Endothelial cell of umbilical vein (primary cell): Measurements from ENCODE around the gene MAGI1. TPM values are rescaled to one million over a fixed set of nuclear protein-coding genes. Genes with fewer than 3 reads are reported as not detected.

Experiments
- BruUV-seq: library from RNA; stranded (reverse); fragments of 400-500 nt; replicated peaks from 2 replicates; lab custom pipeline; 2021; lab: Mats Ljungman, UMichigan
- CTCF ChIA-PET: fragments of 300-600, 350-600 bp; sonication (Branson Sonifier 250); formaldehyde crosslinking; loops from one replicate; lab custom pipeline; 2021; ENCODE audit warnings: antibody characterized with exemption, inconsistent platforms; lab: Charles Lee
- POLR2A ChIA-PET: fragments of 300-600, 350-600 bp; sonication (Branson Sonifier 250); formaldehyde crosslinking; loops from one replicate; lab custom pipeline; 2021; ENCODE audit warnings: antibody characterized with exemption, inconsistent platforms; lab: Charles Lee
- DNase-seq: peaks from one replicate; pipeline ENCODE4 v3.0.0-alpha.2; 2011; ENCODE audit warnings: low read depth, low spot score
- FAIRE-seq: peaks from 2 replicates; lab custom pipeline; 2011; peaks lifted over from hg19 to GRCh38; lab: Jason Lieb, UNC
- H2AFZ ChIP-seq: 2 replicates; pipeline ENCODE4 v1.6.0; 2012; ENCODE audit warnings: low read depth, low read length, control low read depth, inconsistent platforms
- H3K27ac ChIP-seq: 2 replicates; pipeline ENCODE4 v1.5.1; 2011; ENCODE audit warnings: low read depth, mild to moderate bottlenecking, control low read depth, low read length, moderate library complexity; ENCODE audit not compliant: insufficient read depth
- H3K27me3 ChIP-seq, 2 experiments: 2 replicates each; pipeline versions ENCODE4 v1.6.0 to v1.6.1; 2011; ENCODE audit warnings: low read length in 2 of 2, mixed read lengths in 1 of 2; ENCODE audit not compliant: control insufficient read depth in 2 of 2, insufficient read depth in 2 of 2
- H3K36me3 ChIP-seq, 2 experiments: 2 replicates in 1 of 2; 3 replicates in 1 of 2; pipeline ENCODE4 v1.5.1; 2011; ENCODE audit warnings: low read length in 2 of 2, mild to moderate bottlenecking in 1 of 2, moderate library complexity in 1 of 2; ENCODE audit not compliant: control insufficient read depth in 2 of 2, insufficient read depth in 2 of 2; ENCODE audit errors: extremely low read depth in 1 of 2
- H3K4me1 ChIP-seq: 3 replicates; pipeline ENCODE4 v1.5.1; 2011; ENCODE audit warnings: mild to moderate bottlenecking, low read length; ENCODE audit not compliant: control insufficient read depth, insufficient read depth; ENCODE audit errors: extremely low read depth
- H3K4me2 ChIP-seq: 2 replicates; pipeline ENCODE4 v1.6.1; 2011; ENCODE audit warnings: low read length, control low read depth, mixed read lengths; ENCODE audit not compliant: insufficient read depth
- H3K4me3 ChIP-seq, 3 experiments: fragments of 200-600 bp in 1 of 3; sonication (generic), shearing (Covaris generic) in 1 of 3; replicated peaks in 1 of 3; 2 replicates each; pipeline ENCODE4 v1.5.1; 2011 to 2016; ENCODE audit warnings: control low read depth in 3 of 3, low read length in 3 of 3, mild to moderate bottlenecking in 2 of 3, inconsistent platforms in 1 of 3, low read depth in 1 of 3, moderate library complexity in 1 of 3; ENCODE audit not compliant: insufficient read depth in 1 of 3
- H3K79me2 ChIP-seq: 2 replicates; pipeline ENCODE4 v1.6.0; 2012; ENCODE audit warnings: low read length, inconsistent platforms; ENCODE audit not compliant: control insufficient read depth, insufficient read depth
- H3K9ac ChIP-seq: replicated peaks from 2 replicates; pipeline ENCODE3; 2011; ENCODE audit warnings: low read length, control low read depth; ENCODE audit not compliant: insufficient read depth; ENCODE audit errors: extremely low read depth
- H3K9me1 ChIP-seq: replicated peaks from 3 replicates; pipeline ENCODE4 v1.6.0; 2011; ENCODE audit warnings: mild to moderate bottlenecking, low read length; ENCODE audit not compliant: control insufficient read depth, insufficient read depth; ENCODE audit errors: extremely low read depth
- H3K9me3 ChIP-seq: replicated peaks from 2 replicates; pipeline ENCODE4 v1.5.1; 2012; ENCODE audit warnings: low read length, inconsistent platforms; ENCODE audit not compliant: control insufficient read depth, insufficient read depth
- H4K20me1 ChIP-seq: replicated peaks from 2 replicates; pipeline ENCODE3; 2011; ENCODE audit warnings: mild to moderate bottlenecking, low read length; ENCODE audit not compliant: control insufficient read depth, insufficient read depth; ENCODE audit errors: extremely low read depth
- EZH2 ChIP-seq: IDR thresholded peaks from 2 replicates; pipeline ENCODE4 v1.6.1; 2012; ENCODE audit warnings: borderline replicate concordance, low read depth, mild to moderate bottlenecking, moderate library complexity, low read length, inconsistent platforms; ENCODE audit not compliant: severe bottlenecking
- FOS ChIP-seq: IDR thresholded peaks from 2 replicates; pipeline ENCODE4 v1.6.1; 2011; ENCODE audit warnings: mild to moderate bottlenecking, low read length, moderate library complexity, borderline replicate concordance; ENCODE audit not compliant: insufficient read depth
- GATA2 ChIP-seq: IDR thresholded peaks from 2 replicates; pipeline ENCODE4 v1.7.0; 2011; ENCODE audit warnings: low read depth, mild to moderate bottlenecking, moderate library complexity, mixed read lengths, low read length; ENCODE audit not compliant: insufficient read length, insufficient read depth
- JUN ChIP-seq: IDR thresholded peaks from 2 replicates; pipeline ENCODE4 v1.6.1; 2011; ENCODE audit warnings: borderline replicate concordance, low read depth; ENCODE audit not compliant: insufficient read length, insufficient read depth
- MYC ChIP-seq: IDR thresholded peaks from one replicate; pipeline ENCODE4 v1.6.1; 2011; ENCODE audit warnings: mild to moderate bottlenecking, low read depth, low read length
- POLR2A ChIP-seq: IDR thresholded peaks from 2 replicates; pipeline ENCODE4 v1.6.1; 2012; ENCODE audit warnings: low read depth, mild to moderate bottlenecking, control low read depth, low read length
- POLR2AphosphoS5 ChIP-seq: IDR thresholded peaks from 2 replicates; pipeline ENCODE4 v1.6.1; 2012; ENCODE audit warnings: low read depth, mild to moderate bottlenecking, control low read depth, low read length, moderate library complexity; ENCODE audit not compliant: insufficient read depth
- dilution Hi-C: fragments of 300-500 bp; cut with MboI; formaldehyde crosslinking; loops from one replicate; pipeline ENCODE4 v1.15.0; 2019; ENCODE audit warnings: low sequenced_read_pairs; ENCODE audit not compliant: extremely low pct_ligation_motif_present
- intact Hi-C: fragments of 100-400 bp; cut with micrococcal nuclease; formaldehyde crosslinking; loops from one replicate; pipeline ENCODE4 v1.10.0; 2022
- polyA plus RNA-seq, 4 experiments: library from polyadenylated mRNA; depleted of rRNA in 3 of 4; stranded (reverse) in 3 of 4; unstranded in 1 of 4; fragments of >200 nt; gene quantifications; 2 replicates each; pipeline versions ENCODE4 v1.2.1 to v1.2.3, GENCODE V29; 2011 to 2012; ENCODE audit warnings: missing spikeins in 1 of 4
- total RNA-seq: library from RNA; stranded (reverse); gene quantifications from 2 replicates; pipeline ENCODE4 v1.2.3, GENCODE V29; 2021
- TF ChIP-seq, protein P1 (sequence below), 2 donors: IDR thresholded peaks; 1 replicate in 1 of 2; 2 replicates in 1 of 2; pipeline ENCODE4 v1.5.1; 2011; ENCODE audit warnings: low read length in 2 of 2, mild to moderate bottlenecking in 2 of 2, moderate library complexity in 2 of 2, control low read depth in 1 of 2, inconsistent platforms in 1 of 2, low read depth in 1 of 2; ENCODE audit not compliant: insufficient read depth in 1 of 2; ENCODE audit errors: extremely low read depth in 1 of 2
- TF ChIP-seq, protein P2 (sequence below): IDR thresholded peaks from 2 replicates; pipeline ENCODE4 v1.6.1; 2011; ENCODE audit not compliant: insufficient read depth, insufficient read length

The MAGI1 gene
- total and polyA plus RNA-seq, 2 donors (not counting 3 experiments of a cell fraction or from before 2014, with no cell fraction given): 10.1 to 47.9 TPM

DNA sequence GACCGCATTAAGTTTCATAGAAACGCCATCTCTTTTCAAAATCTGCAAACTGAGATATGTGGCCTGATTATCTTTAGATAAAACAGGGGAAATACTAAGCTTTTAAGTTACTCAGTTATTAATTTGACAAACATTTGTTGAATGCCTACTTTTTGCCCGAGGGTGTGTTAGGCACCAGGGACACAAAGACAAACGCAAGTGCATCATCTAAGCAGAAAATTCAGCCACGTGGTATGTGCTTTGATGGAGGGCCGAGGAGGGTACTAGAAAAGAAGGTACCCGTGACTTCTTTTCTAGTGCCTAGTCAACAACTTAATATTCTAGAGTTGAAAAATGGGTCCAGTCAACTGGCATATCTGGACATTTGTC, 594.3 kb downstream of the MAGI1 start:
- dilution Hi-C loops (no loop called here), intact Hi-C loops (no loop called here)
- Histone ChIP-seq H3K4me3 (no peak overlapping the region), H3K27me3 (no peaks in the 10 kb centered on the region), H3K79me2 (no peaks in the 10 kb centered on the region), H3K36me3 (no peaks in the 10 kb centered on the region), H4K20me1 (no peaks in the 10 kb centered on the region), H3K9me3 (no peaks in the 10 kb centered on the region), H3K4me1 (no peaks in the 10 kb centered on the region), H3K27ac (no peak overlapping the region), H3K4me2 (no peak overlapping the region), H2AFZ (no peak overlapping the region), H3K9ac (no peak overlapping the region), H3K9me1 (no peaks in the 10 kb centered on the region)
- DNase-seq: no peak
- TF ChIP-seq MYC (no peak), GATA2 (no peak), JUN (no peak), EZH2 (no peak), POLR2A (no peak), FOS (no peak), POLR2AphosphoS5 (no peak)
- TF ChIP-seq, protein P1, sequence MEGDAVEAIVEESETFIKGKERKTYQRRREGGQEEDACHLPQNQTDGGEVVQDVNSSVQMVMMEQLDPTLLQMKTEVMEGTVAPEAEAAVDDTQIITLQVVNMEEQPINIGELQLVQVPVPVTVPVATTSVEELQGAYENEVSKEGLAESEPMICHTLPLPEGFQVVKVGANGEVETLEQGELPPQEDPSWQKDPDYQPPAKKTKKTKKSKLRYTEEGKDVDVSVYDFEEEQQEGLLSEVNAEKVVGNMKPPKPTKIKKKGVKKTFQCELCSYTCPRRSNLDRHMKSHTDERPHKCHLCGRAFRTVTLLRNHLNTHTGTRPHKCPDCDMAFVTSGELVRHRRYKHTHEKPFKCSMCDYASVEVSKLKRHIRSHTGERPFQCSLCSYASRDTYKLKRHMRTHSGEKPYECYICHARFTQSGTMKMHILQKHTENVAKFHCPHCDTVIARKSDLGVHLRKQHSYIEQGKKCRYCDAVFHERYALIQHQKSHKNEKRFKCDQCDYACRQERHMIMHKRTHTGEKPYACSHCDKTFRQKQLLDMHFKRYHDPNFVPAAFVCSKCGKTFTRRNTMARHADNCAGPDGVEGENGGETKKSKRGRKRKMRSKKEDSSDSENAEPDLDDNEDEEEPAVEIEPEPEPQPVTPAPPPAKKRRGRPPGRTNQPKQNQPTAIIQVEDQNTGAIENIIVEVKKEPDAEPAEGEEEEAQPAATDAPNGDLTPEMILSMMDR (IDR thresholded peaks at IDR 0.05; ENCODE audit: extremely low read depth in 1 of 2, insufficient read depth in 1 of 2, low read depth in 1 of 2, low read length in 2 of 2): no peak
- TF ChIP-seq, protein P2, sequence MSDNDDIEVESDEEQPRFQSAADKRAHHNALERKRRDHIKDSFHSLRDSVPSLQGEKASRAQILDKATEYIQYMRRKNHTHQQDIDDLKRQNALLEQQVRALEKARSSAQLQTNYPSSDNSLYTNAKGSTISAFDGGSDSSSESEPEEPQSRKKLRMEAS: no peak
- ChIA-PET CTCF (no interaction called here), POLR2A (no interaction called here)
- no peak for FAIRE-seq
- no TSS peak for BruUV-seq
